NCI-H1436 treated with DMSO at 0.1 percent for 48 hours (cell line): Measurements from ENCODE around the gene PPDPF.
"Not testable (repeated sequence)": the region's sequence is repeated elsewhere in the genome, so short reads cannot be mapped to it uniquely, and the experiment has no call there.

Source experiments
- DNase-seq: peaks from one replicate; lab custom pipeline; 2025; lab: John Stamatoyannopoulos, UW

The PPDPF gene

GRCh38 chr20:63500902-63501817, 19.4 kb upstream of the PPDPF start:
- DNase-seq = no peak

- DNase-seq = peak; percentile 45
Measured at GRCh38 chr20:63501818-63502670, 18.5 kb upstream of the PPDPF start.

GRCh38 chr20:63502671-63503172, 17.8 kb upstream of the PPDPF start:
- no peak for DNase-seq

DNA sequence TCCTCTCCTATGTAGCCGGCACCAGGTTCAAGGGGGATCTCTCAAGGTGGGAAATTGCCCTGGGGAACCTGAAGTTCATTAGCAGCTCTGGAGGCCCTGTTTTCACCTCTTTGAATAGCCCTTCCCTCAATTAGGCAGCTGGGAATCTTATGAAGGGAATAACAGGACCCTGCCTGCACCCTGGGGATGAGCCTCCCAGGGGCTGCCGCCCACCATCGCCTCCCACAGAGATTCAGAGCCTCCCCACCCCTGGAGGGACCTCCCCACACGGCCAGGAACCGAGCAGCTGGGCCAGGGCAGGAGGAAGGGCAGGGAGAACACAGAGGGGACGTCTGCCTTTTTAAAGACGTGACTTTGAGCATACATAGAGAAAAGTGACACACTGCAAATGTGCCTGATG, 17.0 kb upstream of the PPDPF start:
- no peak for DNase-seq

GRCh38 chr20:63504642-63505041, 15.9 kb upstream of the PPDPF start:
- no peak for DNase-seq

DNA sequence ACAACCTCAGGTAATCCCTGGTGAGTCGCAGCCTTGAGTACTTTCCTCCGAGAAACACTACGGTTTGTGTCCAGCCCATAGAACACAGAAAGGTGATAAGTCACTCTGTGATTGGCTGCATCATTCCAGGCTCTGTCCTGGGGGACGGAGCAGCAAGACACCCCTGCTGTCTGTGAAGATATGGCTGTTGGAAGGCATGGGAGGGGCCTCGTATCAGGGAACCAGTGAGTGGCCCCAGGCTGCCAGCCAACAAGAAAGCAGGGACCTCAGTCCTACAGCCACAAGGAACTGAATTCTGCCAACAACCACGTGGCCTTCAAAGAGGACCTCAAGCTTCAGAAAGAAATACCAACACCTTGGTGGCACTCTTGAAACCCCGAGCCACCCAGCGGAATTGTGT, 15.3 kb upstream of the PPDPF start:
- DNase-seq = no peak

DNA sequence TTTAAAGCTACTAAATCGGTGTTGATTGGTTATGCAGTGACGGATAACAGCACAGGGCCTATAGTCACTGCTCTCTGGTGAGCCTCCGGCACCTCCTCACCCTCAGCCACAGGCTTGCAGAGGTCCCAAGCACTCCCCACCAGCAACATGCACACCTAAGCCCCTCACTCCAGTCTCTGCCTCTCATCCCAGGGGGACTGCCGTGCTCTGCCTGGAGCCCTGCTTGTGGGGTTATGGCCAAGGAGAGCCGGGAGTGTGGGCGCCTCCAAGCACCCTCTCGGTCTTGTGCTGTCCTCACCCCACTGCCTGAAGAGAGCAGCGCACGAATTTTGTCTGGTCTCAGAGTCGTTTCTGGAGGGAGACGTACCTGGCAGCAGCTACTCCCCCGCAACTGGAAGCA, 14.8 kb upstream of the PPDPF start:
- DNase-seq = no peak

GRCh38 chr20:63507083-63507743, 13.4 kb upstream of the PPDPF start:
- DNase-seq = no peak

DNA sequence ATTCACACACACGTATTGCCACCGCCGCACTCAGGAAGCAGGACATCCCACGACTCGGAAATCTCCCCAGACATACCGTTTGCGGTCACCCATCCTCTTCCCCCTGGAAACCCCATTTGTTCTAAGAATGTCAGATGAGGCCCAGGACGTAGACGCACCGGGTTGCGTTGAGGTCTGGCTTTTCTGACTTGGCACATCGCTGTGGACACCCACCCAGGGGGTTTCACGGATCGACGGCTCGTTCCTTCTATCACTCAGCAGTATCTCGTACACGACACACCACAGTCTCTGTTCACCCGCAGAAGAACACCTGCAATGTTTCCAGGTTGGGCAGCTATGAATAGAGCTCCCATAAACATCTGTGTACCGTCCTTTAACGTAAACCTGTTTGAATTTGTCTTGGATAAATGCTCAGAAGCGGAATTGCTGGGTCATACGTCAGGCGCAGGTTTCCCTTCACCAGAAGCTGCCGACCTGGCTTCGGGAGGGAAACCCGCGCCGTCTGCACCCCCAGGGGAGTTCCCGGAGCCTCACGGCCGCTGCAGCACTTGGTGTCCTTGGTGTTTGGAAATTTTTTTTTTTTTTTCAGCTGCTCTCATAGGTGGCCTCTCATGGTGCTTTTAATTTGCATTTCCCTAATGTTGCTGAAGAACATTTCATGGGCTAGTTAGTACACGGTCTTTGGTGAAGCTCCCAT, 12.3 kb upstream of the PPDPF start:
- DNase-seq = no peak

- DNase-seq = no peak
Measured at GRCh38 chr20:63509088-63509564, 11.4 kb upstream of the PPDPF start.

DNA sequence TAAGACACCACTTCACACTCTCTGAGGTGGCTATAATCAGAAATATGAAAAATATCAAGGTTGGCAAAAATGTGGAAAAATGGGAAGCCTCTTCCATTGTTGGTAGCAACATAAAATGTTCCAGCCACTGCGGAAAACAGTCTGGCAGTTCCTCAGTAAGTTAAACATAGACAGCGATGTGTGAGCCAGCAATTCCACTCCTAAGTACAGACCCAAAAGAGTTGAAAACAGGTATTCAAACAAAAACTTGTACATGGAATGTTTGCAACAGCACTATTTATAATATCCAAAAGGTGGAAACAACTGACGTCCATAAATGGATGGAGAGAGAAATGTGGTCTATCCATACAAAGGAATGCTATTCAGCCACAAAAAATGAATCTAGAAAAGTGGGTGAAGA, 7.4 kb upstream of the PPDPF start:
- no peak for DNase-seq

GRCh38 chr20:63514520-63514919, 6.0 kb upstream of the PPDPF start:
- DNase-seq = not testable (repeated sequence)

GRCh38 chr20:63517376-63518309, 2.9 kb upstream of the PPDPF start:
- DNase-seq = no peak

GRCh38 chr20:63518351-63518861, 2.2 kb upstream of the PPDPF start:
- no peak for DNase-seq

DNA sequence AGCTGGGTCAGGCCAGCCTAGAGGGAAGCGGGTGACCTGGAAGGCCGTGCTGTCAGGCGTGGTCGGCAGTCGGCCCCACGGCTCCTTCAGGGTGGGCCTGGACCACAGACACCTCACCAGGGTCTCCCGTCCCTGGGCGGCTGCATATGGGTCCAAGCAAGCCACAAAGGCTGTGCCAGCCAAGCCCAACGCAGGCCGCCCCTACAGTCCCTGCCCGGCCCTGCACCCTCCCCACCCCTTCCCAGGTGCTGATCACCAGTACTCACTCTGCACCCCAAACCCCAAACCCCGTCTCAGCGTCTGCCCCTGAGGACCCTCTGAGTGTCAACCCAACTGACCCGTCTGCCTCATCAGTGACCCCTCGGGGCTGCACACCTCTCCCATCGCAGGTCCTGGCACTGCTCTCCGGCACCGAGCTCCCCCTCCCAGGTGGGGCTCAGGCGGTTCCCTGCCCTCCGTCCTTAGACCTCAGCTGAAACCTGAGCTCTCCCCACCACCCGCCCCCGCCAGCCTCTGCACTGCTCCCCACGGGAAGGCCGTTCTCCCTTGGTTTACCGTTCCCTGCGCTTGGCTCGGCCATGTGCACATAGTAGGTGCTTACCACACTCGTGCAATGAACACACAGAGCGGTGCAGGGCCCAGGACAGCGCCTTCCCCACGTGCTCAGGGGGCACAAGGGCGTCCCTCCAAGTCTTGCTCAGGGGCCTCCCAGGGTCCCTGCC, 1.5 kb upstream of the PPDPF start:
- DNase-seq = no peak

DNA sequence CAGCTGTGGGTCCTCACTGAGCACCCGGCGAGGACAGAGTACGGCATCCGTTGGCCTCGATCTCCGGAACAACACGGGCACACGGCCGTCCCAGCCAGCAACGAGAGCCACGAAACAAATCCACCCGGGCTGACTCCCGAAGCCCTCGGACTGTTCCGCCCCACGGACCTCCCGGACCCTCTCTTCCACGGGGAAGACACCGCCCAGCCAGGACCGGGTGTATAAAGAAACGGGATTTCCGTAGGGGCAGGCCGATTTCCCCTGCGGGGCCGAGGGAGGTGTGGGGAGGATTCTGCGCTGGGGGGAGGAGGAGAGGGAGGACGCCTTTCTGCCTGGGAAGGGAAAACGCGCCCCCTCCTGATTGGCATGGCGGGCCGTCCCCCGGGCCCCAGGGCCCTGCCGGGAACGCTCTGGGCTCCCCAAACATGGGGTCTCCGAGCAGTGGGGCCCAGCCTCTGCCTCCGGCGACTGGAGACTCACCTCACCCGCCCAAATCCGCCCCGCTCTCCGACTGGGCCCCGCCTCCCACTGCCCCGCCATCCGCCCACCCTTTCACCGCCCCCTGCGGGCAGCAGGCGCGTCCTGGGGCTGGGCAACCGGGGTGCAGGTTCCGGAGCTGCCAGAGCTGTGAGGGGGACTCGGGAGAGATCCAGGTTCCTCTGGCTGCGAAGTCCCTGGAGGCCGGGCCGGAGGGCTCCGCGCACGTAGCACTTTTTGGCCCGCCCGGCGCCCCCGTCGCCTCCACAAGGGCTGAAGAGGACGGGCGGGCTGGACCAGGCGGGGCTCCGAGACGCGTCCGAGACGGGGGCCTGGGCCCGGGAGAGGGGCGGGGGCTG, 679 bp upstream of the PPDPF start:
- no peak for DNase-seq

DNA sequence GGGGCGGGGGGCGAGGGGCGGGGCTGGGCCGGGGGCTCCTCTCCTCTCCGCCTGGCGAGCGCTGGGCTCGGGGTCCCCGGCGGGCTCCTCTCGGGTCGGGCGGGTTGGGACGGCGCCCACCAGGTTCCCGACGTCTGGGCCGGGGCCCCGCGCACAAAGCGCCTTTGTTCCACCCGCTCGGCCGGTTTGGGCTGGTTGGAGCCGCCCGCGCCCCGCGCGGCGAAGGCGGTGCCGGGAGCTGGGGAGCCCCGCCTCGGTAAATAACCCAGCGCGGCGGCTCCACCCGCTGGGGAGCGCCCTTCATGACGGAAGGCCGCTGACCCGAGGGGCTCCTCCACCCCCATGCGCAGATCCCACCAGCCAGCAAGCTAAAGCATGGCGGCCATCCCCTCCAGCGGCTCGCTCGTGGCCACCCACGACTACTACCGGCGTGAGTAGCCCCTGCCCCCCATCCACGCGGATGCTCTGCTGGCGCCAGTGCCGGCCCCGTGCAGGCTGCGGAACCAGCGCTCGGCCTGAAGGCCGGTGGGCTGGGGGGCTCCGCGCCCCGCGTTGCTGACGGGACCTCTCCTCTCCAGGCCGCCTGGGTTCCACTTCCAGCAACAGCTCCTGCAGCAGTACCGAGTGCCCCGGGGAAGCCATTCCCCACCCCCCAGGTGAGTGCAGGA, 503 bp downstream of the PPDPF start:
- no peak for DNase-seq

DNA sequence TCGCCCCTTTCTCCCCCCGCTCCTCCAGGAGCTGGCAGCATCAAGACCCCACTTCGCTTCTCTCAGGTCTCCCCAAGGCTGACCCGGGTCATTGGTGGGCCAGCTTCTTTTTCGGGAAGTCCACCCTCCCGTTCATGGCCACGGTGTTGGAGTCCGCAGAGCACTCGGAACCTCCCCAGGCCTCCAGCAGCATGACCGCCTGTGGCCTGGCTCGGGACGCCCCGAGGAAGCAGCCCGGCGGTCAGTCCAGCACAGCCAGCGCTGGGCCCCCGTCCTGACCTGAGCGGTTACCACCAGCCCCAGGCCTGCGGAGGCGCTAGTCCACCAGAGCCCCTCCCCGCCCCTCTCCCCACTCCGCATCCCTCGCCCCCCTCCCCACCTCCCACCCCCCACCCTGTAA, 1.0 kb downstream of the PPDPF start:
- DNase-seq = no peak
